GM12872 (cell line): ENCODE measurements around the gene GSK3B.

ENCODE experiments used
- TF ChIP-seq, protein P1 (sequence below): IDR thresholded peaks from 3 replicates; pipeline ENCODE4 v1.5.1; 2011; ENCODE audit warnings: low read depth, mild to moderate bottlenecking, low read length, moderate library complexity; ENCODE audit not compliant: insufficient read depth

GSK3B gene

DNA sequence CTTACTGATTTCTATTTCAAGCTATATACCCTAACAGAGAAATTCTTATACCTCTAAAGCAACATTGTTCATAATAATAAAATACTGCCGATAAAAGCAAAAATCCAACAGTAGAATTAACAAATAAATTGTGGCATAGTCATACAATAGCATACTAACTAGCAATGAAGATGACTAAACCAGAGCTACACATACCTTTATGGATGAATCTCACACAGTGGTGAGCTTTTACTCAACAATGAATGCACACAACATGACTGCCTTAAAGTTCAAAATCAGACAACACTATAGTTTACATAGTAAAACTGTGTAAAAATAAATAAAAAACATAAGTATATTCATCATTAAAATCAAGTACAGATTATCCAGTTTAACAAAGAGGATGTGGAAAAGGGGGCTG is 213.3 kb downstream of the GSK3B start:
- TF ChIP-seq, protein P1, sequence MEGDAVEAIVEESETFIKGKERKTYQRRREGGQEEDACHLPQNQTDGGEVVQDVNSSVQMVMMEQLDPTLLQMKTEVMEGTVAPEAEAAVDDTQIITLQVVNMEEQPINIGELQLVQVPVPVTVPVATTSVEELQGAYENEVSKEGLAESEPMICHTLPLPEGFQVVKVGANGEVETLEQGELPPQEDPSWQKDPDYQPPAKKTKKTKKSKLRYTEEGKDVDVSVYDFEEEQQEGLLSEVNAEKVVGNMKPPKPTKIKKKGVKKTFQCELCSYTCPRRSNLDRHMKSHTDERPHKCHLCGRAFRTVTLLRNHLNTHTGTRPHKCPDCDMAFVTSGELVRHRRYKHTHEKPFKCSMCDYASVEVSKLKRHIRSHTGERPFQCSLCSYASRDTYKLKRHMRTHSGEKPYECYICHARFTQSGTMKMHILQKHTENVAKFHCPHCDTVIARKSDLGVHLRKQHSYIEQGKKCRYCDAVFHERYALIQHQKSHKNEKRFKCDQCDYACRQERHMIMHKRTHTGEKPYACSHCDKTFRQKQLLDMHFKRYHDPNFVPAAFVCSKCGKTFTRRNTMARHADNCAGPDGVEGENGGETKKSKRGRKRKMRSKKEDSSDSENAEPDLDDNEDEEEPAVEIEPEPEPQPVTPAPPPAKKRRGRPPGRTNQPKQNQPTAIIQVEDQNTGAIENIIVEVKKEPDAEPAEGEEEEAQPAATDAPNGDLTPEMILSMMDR = no peak

- TF ChIP-seq, protein P1 = no peak
Observed at GRCh38 chr3:119873646-119874045, 220.6 kb downstream of the GSK3B start.

GRCh38 chr3:119872773-119873172 is 221.5 kb downstream of the GSK3B start:
- TF ChIP-seq, protein P1 = no peak

DNA sequence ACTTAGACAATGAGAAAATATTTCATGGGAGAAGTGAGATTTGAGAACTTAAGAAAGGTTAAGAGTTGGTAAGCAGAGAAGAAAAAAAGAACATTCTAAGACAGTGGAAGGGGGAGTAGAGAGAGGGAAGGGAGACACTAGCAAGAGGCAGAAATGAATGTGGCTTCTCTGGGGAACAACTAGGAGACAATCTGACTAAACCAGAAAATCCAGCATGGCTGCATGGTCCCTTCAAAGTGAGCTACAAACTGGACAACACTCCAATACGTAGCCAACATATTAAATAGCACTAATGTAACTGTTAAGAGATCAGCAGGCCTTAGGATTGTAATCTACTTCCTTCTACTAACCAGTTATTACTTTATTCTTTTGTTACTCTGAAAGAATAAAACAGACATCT is 222.7 kb downstream of the GSK3B start:
- TF ChIP-seq, protein P1 = no peak

- TF ChIP-seq, protein P1 = no peak
Observed at GRCh38 chr3:119870512-119870911, 223.7 kb downstream of the GSK3B start.

- TF ChIP-seq, protein P1 = no peak
Observed at GRCh38 chr3:119864476-119864875, 229.8 kb downstream of the GSK3B start.

DNA sequence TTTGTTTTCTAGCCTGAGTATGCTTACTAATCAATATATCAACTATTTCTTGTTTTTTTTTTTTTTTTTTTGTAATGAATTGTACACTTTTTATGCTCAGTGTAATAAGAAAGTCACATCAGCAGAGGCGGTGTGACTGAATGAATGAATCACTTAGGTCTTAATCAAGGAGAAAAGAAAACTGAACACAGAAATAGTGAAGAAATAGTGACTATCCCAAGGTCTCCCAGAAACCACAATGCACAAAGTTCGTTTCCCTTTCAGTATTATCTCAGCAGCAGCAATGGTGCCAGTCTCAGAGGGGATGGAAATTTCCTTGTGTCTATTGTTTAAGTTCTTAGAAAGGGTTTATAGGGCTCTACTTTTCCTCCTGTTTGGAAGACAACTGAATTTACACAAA is 231.6 kb downstream of the GSK3B start:
- TF ChIP-seq, protein P1 = no peak

GRCh38 chr3:119861681-119862080 is 232.6 kb downstream of the GSK3B start:
- TF ChIP-seq, protein P1 = no peak
